H9 (cell line): ENCODE measurements around the gene USP49. TPM values are rescaled to one million over a fixed set of nuclear protein-coding genes. Genes with fewer than 3 reads are reported as not detected.

Experiments used
- DNase-seq: peaks from one replicate; pipeline ENCODE4 v3.0.0-alpha.2; 2017
- H2AFZ ChIP-seq: one replicate; pipeline ENCODE4 v1.6.1; 2013; ENCODE audit warnings: mild to moderate bottlenecking, low read length, control low read depth, moderate library complexity
- H2AK5ac ChIP-seq: 2 replicates; pipeline ENCODE4 v1.6.1; 2013; ENCODE audit warnings: low read length, control low read depth, mixed read lengths; ENCODE audit not compliant: insufficient read length
- H2BK120ac ChIP-seq: one replicate; pipeline ENCODE4 v1.6.1; 2013; ENCODE audit warnings: low read depth, mild to moderate bottlenecking, low read length, control low read depth, inconsistent platforms; ENCODE audit not compliant: poor library complexity, severe bottlenecking
- H2BK12ac ChIP-seq: 2 replicates; pipeline ENCODE4 v1.6.1; 2013; ENCODE audit warnings: low read length, control low read depth, mixed read lengths, low read depth; ENCODE audit not compliant: insufficient read length
- H2BK15ac ChIP-seq: 2 replicates; pipeline ENCODE4 v1.6.1; 2013; ENCODE audit warnings: low read depth, low read length, control low read depth
- H2BK20ac ChIP-seq: one replicate; pipeline ENCODE4 v1.6.1; 2013; ENCODE audit warnings: low read depth, mild to moderate bottlenecking, low read length, control low read depth, inconsistent platforms; ENCODE audit not compliant: poor library complexity, severe bottlenecking
- H2BK5ac ChIP-seq: 2 replicates; pipeline ENCODE4 v1.6.1; 2013; ENCODE audit warnings: low read length, control low read depth, mixed read lengths; ENCODE audit not compliant: insufficient read length
- H3K14ac ChIP-seq: 2 replicates; pipeline ENCODE4 v1.6.1; 2013; ENCODE audit warnings: low read length, control low read depth; ENCODE audit not compliant: insufficient read depth
- H3K18ac ChIP-seq: 2 replicates; pipeline ENCODE4 v1.6.1; 2013; ENCODE audit warnings: low read depth, mild to moderate bottlenecking, mixed read lengths, low read length, control low read depth; ENCODE audit not compliant: insufficient read length
- H3K23ac ChIP-seq: 2 replicates; pipeline ENCODE4 v1.6.1; 2013; ENCODE audit warnings: low read length, control low read depth, mixed read lengths, low read depth; ENCODE audit not compliant: insufficient read length
- H3K23me2 ChIP-seq: 2 replicates; pipeline ENCODE4 v1.6.1; 2013; ENCODE audit warnings: low read depth, mild to moderate bottlenecking, mixed read lengths, low read length, control low read depth; ENCODE audit not compliant: insufficient read length, poor library complexity, severe bottlenecking
- H3K27ac ChIP-seq: 2 replicates; pipeline ENCODE4 v1.5.1; 2013; ENCODE audit warnings: low read length, control low read depth, mixed read lengths, low read depth; ENCODE audit not compliant: insufficient read length
- H3K27me3 ChIP-seq: 2 replicates; pipeline ENCODE4 v1.6.1; 2013; ENCODE audit warnings: low read length, control low read depth, inconsistent platforms; ENCODE audit not compliant: insufficient read depth
- H3K4ac ChIP-seq: 2 replicates; pipeline ENCODE4 v1.6.1; 2013; ENCODE audit warnings: low read depth, mild to moderate bottlenecking, control low read depth, inconsistent platforms, low read length, moderate library complexity
- H3K4me1 ChIP-seq: 2 replicates; pipeline ENCODE4 v1.6.1; 2013; ENCODE audit warnings: low read length, control low read depth, inconsistent platforms; ENCODE audit not compliant: insufficient read depth
- H3K4me2 ChIP-seq: 2 replicates; pipeline ENCODE4 v1.6.1; 2013; ENCODE audit warnings: low read length, control low read depth, mixed read lengths; ENCODE audit not compliant: insufficient read length, insufficient read depth
- H3K56ac ChIP-seq: 2 replicates; pipeline ENCODE4 v1.6.1; 2013; ENCODE audit warnings: low read depth, mild to moderate bottlenecking, mixed read lengths, low read length, control low read depth; ENCODE audit not compliant: insufficient read length
- H3K79me1 ChIP-seq: 2 replicates; pipeline ENCODE4 v1.6.1; 2013; ENCODE audit warnings: low read depth, mild to moderate bottlenecking, moderate library complexity, low read length, control low read depth, inconsistent platforms; ENCODE audit not compliant: insufficient read depth, poor library complexity, severe bottlenecking
- H3K79me2 ChIP-seq: 2 replicates; pipeline ENCODE4 v1.6.1; 2013; ENCODE audit warnings: low read length, control low read depth, inconsistent platforms; ENCODE audit not compliant: insufficient read depth
- H3K9ac ChIP-seq: 2 replicates; pipeline ENCODE4 v1.6.1; 2013; ENCODE audit warnings: low read length, control low read depth, mixed read lengths; ENCODE audit not compliant: insufficient read length; ENCODE audit errors: extremely low read depth
- H3K9me3 ChIP-seq: one replicate; pipeline ENCODE4 v1.6.1; 2013; ENCODE audit warnings: low read depth, low read length, inconsistent platforms; ENCODE audit not compliant: control insufficient read depth
- H3T11ph ChIP-seq: one replicate; pipeline ENCODE4 v1.6.1; 2013; ENCODE audit warnings: mild to moderate bottlenecking, low read length, control low read depth, inconsistent platforms
- H4K20me1 ChIP-seq: one replicate; pipeline ENCODE4 v1.6.1; 2013; ENCODE audit not compliant: control insufficient read depth, insufficient read length, insufficient read depth
- H4K5ac ChIP-seq: 2 replicates; pipeline ENCODE4 v1.6.1; 2013; ENCODE audit warnings: low read depth, mild to moderate bottlenecking, mixed read lengths, low read length, control low read depth; ENCODE audit not compliant: insufficient read length
- H4K8ac ChIP-seq: replicated peaks from 2 replicates; pipeline ENCODE4 v1.6.1; 2013; ENCODE audit warnings: low read length, control low read depth, mixed read lengths, low read depth; ENCODE audit not compliant: insufficient read length
- H4K91ac ChIP-seq: 2 replicates; pipeline ENCODE4 v1.6.1; 2013; ENCODE audit warnings: low read depth, mild to moderate bottlenecking, moderate library complexity, mixed read lengths, low read length, control low read depth; ENCODE audit not compliant: insufficient read length
- H3K27ac Mint-ChIP-seq, 3 experiments: 2 replicates in 2 of 3; 3 replicates in 1 of 3; pipeline ENCODE4 v1.8.0; 2020 to 2021; ENCODE audit warnings: mixed read lengths in 3 of 3, mild to moderate bottlenecking in 1 of 3, moderate library complexity in 1 of 3
- H3K27me3 Mint-ChIP-seq: 2 replicates; pipeline ENCODE4 v1.8.0; 2021; ENCODE audit warnings: low read depth, mild to moderate bottlenecking, moderate library complexity, mixed read lengths
- H3K36me3 Mint-ChIP-seq, 3 experiments: 2 replicates in 2 of 3; 3 replicates in 1 of 3; pipeline ENCODE4 v1.8.0; 2020 to 2021; ENCODE audit warnings: low read depth in 3 of 3, mixed read lengths in 3 of 3; ENCODE audit not compliant: insufficient read depth in 1 of 3
- H3K4me1 Mint-ChIP-seq, 2 experiments: 2 replicates each; pipeline ENCODE4 v1.8.0; 2020; ENCODE audit warnings: mixed read lengths in 2 of 2
- H3K4me3 Mint-ChIP-seq, 2 experiments: 2 replicates in 1 of 2; 3 replicates in 1 of 2; pipeline ENCODE4 v1.8.0; 2020 to 2021; ENCODE audit warnings: mild to moderate bottlenecking in 2 of 2, mixed read lengths in 2 of 2, moderate library complexity in 1 of 2
- H3K9me3 Mint-ChIP-seq, 2 experiments: 2 replicates in 1 of 2; 3 replicates in 1 of 2; pipeline ENCODE4 v1.8.0; 2020; ENCODE audit warnings: mild to moderate bottlenecking in 2 of 2, mixed read lengths in 2 of 2, moderate library complexity in 1 of 2
- WGBS: extraction: QIAGEN DNeasy Blood & Tissue Kit; methylation state at CpG from one replicate; pipeline ENCODE4 v1.1.7; 2013; ENCODE audit warnings: missing lambda C conversion rate, low lambda C conversion rate, mixed read lengths; ENCODE audit not compliant: insufficient read length; ENCODE audit errors: extremely low coverage; 5-methylcytosine and 5-hydroxymethylcytosine counted together
- total RNA-seq: library from RNA; stranded (reverse); gene quantifications from 2 replicates; pipeline ENCODE4 v1.2.1, GENCODE V29; 2021
- TF ChIP-seq, protein P1 (sequence below): fragments of 200-600 bp; sonication (generic); conservative IDR thresholded peaks from 3 replicates; pipeline ENCODE4 v1.8.0; 2021; ENCODE audit warnings: antibody characterized with exemption, mild to moderate bottlenecking

USP49 gene
- total RNA-seq, 1 experiment from 2014 or later: 19.0 TPM

GRCh38 chr6:41768545-41769308 lies 126.4 kb downstream of the USP49 start:
- H3K9ac ChIP-seq: no peak overlapping the region
- WGBS: no CpG with 5 or more reads among the region's 10 CpGs
- H3K27ac Mint-ChIP-seq: peak overlapping the region in 2 of 3 experiments; percentile 51 to 75; a peak in 2 of 7 replicates
- H3K79me1 ChIP-seq: no peaks in the 10 kb centered on the region
- peaks cover 8 to 24% (median 22%) of the 10 kb centered on the region in 3 experiments; a peak in 6 of 7 replicates for H3K36me3 Mint-ChIP-seq
- no peaks in the 10 kb centered on the region for H3K4me1 ChIP-seq
- H3K27ac ChIP-seq: no peak overlapping the region
- no peak overlapping the region for H3T11ph ChIP-seq
- no peak overlapping the region for H3K4ac ChIP-seq
- TF ChIP-seq, protein P1, sequence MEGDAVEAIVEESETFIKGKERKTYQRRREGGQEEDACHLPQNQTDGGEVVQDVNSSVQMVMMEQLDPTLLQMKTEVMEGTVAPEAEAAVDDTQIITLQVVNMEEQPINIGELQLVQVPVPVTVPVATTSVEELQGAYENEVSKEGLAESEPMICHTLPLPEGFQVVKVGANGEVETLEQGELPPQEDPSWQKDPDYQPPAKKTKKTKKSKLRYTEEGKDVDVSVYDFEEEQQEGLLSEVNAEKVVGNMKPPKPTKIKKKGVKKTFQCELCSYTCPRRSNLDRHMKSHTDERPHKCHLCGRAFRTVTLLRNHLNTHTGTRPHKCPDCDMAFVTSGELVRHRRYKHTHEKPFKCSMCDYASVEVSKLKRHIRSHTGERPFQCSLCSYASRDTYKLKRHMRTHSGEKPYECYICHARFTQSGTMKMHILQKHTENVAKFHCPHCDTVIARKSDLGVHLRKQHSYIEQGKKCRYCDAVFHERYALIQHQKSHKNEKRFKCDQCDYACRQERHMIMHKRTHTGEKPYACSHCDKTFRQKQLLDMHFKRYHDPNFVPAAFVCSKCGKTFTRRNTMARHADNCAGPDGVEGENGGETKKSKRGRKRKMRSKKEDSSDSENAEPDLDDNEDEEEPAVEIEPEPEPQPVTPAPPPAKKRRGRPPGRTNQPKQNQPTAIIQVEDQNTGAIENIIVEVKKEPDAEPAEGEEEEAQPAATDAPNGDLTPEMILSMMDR: no peak
- no peak overlapping the region for H3K14ac ChIP-seq
- no peaks in the 10 kb centered on the region for H4K20me1 ChIP-seq
- H2BK120ac ChIP-seq: no peak overlapping the region
- no peak overlapping the region for H2BK5ac ChIP-seq
- H2BK15ac ChIP-seq: no peak overlapping the region
- no peaks in the 10 kb centered on the region for H3K27me3 ChIP-seq
- no peaks in the 10 kb centered on the region for H3K9me3 ChIP-seq
- DNase-seq: no peak
- H2BK20ac ChIP-seq: no peak overlapping the region
- H4K8ac ChIP-seq: no peak overlapping the region
- H3K4me3 Mint-ChIP-seq: no peak overlapping the region
- H3K23me2 ChIP-seq: no peaks in the 10 kb centered on the region
- H3K4me2 ChIP-seq: no peak overlapping the region
- H3K18ac ChIP-seq: no peak overlapping the region
- no peak overlapping the region for H2BK12ac ChIP-seq
- peaks cover 5 to 19% of the 10 kb centered on the region in 2 experiments; a peak in 3 of 4 replicates for H3K4me1 Mint-ChIP-seq
- H3K27me3 Mint-ChIP-seq: no peaks in the 10 kb centered on the region; the same call in 1 of the 2 replicates
- no peak overlapping the region for H3K56ac ChIP-seq
- H2AK5ac ChIP-seq: no peak overlapping the region
- no peak overlapping the region for H3K23ac ChIP-seq
- H4K5ac ChIP-seq: no peak overlapping the region
- H4K91ac ChIP-seq: no peak overlapping the region
- H3K9me3 Mint-ChIP-seq: no peaks in the 10 kb centered on the region; a peak in 1 of 5 replicates
- H3K79me2 ChIP-seq: no peaks in the 10 kb centered on the region
- H2AFZ ChIP-seq: no peak overlapping the region
